Hematopoietic multipotent progenitor cell treated with erythropoietin and hydrocortisone succinate and interleukin-3 and kit ligand, for 6 days (in vitro differentiated cells): Measurements from ENCODE around the gene ARL5A.
"Not testable (repeated sequence)": the region's sequence is repeated elsewhere in the genome, so short reads cannot be mapped to it uniquely, and the experiment has no call there.

Experiments used
- DNase-seq: peaks from one replicate; pipeline ENCODE4 v3.0.0-alpha.2; 2015

The ARL5A gene

DNA sequence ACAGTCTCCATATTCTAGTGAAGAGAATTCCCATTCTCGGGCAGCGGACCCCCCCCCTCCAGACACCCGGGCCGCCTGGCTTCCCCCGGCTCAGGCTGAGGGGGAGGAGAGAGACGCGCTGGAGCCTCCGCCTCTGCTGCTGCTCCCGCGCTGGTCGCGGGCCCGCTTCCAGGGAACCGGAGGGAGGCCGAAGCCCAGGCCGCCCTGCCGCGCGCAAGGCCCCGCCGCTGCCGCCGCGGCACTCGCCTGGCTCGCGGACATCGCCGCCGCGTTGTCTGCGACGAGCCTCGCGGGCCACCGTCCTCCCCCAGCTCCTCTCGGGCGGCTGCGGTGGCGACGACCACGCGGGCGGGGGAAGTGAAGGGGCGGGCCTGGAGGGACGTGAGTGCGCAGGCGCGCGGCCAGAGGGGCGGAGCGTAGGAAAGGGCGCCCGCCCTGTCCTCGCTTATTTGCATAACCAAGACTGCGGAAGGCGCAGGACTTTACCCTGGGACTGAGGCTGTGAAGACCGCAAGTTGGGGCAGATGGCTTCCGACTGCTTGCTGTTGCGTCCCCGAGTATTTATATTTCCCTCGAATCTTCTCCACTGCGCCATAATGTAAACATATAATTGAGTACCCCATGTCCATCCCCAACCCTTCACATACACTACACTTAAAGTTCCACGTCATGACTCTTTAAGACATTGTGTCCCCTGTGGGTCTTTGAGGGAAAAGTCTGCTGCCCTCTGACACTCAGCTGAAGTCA is at the start of gene ARL5A:
TSS of gene ARL5A (minus strand) at position 279 of the 747 bp plus-strand sequence. CDS start at position 34, 245 bp downstream.
- DNase-seq: peak; percentile 96

DNA sequence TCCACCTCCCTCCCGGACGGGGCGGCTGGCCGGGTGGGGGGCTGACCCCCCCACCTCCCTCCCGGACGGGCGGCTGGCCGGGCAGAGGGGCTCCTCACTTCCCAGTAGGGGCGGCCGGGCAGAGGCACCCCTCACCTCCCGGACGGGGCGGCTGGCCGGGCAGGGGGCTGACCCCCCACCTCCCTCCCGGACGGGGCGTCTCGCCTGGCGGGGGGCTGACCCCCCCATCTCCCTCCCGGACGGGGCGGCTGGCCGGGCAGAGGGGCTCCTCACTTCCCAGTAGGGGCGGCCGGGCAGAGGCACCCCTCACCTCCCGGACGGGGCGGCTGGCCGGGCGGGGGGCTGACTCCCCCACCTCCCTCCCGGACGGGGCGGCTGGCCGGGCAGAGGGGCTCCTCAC is 47.4 kb upstream of the ARL5A start:
- not testable (repeated sequence) for DNase-seq

- DNase-seq: no peak
Measured at GRCh38 chr2:151872463-151872862, 44.2 kb upstream of the ARL5A start.

DNA sequence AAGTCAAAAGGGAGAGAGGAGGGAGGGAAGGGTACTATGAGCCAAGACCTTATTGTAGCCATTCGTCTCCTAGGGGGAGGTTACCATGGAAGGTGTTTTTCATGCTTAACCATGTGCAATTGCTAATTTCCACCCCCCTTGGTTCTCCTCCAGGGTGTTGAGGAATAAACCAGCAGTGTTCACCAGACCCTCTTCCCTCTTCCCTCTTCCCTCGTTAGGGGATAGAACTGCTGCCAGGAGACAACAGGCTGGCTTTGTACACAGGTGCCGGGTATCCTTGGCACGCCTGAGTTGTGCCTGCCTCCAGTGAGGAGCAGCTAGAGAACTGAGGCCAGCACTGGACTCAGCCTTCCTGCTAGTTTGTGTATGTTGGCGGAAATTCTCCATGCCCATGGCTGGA is 41.1 kb upstream of the ARL5A start:
- DNase-seq: no peak

DNA sequence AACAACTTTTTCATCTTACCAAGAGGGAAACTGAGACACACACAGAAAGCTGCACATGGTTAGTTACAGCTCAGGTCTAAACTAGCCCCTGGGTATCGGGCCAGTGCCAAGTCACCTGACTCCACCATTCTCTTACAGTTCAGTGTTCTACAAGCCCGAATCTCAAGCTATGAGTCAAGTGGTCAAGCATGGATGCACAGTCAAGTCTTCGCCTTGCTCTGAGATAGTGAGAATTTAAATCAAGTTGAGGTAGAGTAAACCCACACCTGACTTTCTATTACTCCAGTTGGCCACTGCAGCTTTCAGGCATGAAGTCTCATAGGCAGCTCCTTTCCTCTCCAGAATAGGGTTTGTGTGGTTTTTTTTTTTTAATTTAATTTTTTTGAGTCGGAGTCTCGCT is 34.5 kb upstream of the ARL5A start:
- no peak for DNase-seq

- DNase-seq: no peak
Measured at GRCh38 chr2:151861174-151861573, 33.0 kb upstream of the ARL5A start.

DNA sequence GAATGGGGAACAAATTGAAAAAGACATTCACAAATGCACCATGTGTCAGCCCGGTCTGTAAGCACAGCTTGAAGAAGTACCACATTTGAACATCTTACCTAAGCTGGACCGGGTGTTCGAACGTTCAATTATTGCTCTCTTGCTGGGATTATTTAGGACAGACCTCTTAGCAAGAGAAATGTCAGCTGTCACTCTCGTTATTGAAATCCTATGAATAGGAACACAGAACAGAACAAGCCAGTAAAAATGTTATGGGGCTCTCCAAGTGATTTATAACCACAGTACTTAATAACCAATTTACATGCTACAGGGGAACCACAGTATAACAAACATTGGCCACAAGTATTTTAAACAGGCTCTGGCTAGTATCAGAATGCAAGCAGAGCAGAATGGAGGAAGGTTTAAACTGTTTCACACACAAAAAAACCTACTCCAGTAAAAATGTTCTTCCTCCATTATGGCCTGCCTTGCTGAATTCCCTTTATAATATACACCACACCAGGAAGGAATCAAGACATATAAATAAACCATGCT is 32.5 kb upstream of the ARL5A start:
- DNase-seq: no peak

DNA sequence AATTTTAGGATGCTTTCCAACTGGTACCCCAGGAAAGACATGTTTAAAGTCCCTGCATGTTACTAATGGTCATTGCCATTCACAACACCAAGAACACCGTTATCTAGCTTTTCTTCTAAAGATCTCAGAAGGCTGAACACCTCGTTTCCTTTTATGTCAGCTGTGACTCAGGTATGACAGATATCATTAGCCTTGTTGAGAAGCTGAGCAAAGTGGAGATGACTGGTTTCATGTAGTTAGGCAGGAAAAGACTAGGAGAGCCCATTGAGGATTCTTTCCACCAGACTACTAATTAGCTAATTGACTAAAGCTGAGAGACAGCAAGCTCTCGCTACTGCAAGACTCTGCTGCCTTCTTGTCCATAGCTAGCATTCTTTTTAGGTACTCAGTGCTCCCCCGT is 32.0 kb upstream of the ARL5A start:
- no peak for DNase-seq

DNA sequence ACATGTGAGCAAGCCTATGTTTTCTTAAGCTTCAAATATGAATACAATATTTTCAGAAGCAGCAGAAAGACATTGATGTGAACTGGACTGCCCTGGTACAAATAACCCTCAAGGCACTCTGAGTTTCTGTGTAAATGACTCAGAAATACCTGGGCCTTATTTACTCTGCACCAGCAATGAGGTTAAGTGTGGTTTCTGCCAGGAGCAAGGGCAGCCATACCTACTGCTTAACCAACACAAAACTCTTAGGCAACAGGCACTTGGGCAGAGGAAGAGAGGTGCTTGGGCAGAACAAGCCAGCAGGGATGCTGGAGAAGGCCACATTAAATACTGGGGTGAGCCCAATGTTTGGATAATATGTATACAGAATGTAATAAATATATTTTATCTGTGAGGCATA is 29.4 kb upstream of the ARL5A start:
- no peak for DNase-seq

DNA sequence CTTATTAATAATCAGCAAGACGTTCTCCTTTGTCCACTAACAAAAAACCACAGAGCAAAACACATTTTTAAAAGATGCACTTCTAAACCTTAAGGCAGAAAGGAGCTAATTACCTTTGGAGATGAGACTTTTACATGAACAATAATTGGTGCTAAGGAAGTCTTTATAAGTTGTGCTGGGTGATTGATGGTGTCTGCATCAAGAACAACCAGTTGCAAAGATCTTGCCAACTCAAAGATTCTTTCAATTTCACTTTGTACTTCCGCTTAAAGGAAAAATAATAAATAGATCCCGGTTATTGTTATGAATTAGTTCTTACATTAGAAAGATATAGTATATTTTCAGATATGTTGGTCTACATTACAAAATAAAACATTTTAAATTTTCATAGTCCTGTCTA is 26.9 kb upstream of the ARL5A start:
- no peak for DNase-seq

GRCh38 chr2:151853070-151853758 is 25.0 kb upstream of the ARL5A start:
- no peak for DNase-seq

DNA sequence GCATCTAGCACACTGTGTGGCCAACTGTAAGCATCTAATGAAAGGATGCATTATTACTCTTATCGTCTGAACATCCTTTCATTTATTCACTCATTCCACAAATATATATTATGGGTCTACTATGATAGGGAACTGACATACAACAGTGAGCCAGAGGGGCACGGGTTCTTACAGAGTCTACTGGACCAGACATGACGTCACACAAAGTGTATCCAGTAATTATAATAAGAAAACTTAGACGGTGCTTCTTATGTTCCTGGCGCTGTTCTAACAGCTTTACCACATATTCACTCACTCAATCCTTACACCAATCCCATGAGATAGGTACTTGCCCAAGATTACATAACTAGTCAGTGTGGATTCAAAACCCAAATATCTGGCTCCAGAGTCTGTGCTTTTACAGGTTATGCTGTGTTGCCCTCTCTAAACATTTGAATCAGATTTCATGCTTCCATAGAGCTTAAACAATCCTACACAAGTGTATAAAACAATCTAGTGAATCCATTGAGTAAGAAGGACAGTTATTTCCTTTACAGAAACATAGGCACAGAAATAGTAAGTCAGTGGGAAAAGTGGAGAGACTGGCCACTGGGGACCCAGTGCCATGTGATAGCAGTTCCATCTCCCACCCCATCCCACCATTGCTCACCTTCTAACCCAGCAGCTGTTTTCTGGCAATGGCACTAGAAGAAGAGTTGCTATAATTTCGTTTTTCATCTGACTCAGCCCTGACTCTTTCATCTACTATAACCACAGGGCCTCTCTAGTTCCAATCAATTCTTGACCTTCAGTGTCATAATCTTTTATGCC is 24.2 kb upstream of the ARL5A start:
- DNase-seq: no peak

DNA sequence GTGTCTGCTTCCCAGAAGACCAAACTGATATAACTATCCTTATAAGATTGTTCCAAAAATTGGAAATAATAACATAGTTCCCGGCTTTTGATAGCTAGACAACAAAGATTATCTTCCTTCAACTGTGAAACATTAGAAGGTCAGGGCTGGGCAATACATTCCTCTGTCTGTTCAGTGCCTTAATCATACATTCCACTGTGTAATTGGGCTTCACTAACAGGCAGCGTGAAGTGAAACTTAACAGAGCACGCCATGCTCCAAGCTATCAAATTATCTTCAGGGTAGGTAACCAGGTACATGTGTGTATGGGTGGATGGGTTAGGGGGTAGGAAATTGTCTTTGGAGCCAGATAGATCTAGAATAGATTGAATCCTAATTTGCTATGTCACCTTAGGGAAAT is 23.5 kb upstream of the ARL5A start:
- no peak for DNase-seq

- DNase-seq: no peak
Measured at GRCh38 chr2:151849413-151850010, 21.3 kb upstream of the ARL5A start.

DNA sequence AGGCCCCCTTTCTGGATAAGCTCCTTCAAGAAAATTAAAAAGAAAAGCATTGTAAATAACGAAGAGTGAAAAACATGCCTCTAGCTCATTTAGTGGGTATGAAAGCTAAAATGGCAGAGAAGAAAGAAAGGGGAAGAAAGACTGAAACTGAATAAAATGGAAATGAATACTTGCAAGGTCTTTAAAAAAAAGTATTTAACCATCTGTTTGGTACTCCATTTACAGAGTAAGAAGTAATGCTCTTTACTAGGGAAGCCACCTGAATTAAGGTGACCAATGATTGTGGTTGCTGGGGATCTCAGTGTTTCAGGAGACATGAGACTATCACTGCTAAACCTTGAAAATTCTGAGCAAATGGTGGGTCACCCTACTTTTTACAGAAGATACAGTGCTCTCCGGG is 17.7 kb upstream of the ARL5A start:
- DNase-seq: no peak

DNA sequence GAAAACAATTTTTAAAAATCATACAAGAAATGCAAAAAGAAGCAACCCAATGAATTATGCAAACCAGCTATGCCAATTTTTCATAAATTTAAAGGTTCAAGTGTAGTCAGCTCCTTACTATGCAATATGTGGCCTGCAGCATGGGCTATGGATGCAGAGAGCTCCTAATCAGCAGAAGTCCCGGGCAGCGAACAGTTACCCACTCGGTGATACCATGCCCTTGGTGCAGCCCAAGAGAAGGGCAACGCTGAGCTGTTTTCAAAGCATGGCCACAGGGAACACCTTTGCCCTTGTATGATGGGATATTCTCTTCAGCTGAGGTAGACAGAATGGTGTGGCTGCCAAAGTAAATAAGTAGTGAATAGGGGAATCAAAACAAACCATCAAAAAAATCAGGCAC is 17.3 kb upstream of the ARL5A start:
- DNase-seq: no peak

DNA sequence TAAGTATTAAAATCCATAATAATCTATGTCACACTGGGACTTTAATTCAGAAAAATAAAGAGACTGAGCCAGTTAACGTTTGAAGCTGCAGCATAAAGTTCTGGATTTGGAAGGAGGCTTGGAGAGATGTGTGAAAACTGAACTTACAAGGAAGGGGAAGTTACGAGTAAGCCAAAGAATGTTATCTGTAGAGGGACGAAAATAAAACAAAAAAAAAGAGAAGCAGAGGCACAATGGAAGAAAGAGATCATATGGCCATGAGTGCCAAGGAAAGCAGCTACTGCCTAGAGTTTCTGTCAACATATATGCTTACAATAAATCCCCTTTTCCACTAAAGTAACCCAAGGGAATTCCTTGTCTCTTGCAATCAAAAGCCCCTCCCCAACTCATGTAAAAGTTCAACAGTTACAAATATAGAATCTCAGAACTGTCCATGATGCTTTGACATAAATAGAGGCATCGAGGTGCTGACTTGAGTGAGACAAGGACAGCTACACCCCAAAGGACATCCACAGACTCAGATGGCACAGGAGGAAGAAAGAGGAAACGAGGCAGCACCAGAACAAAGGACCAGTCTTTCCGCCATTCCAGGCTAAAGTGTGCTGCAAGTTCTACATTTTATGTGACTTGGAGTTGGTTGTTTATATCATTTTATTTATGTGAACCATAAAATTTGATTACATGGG is 16.1 kb upstream of the ARL5A start:
- DNase-seq: no peak

- no peak for DNase-seq
Measured at GRCh38 chr2:151843691-151844061, 15.5 kb upstream of the ARL5A start.

- no peak for DNase-seq
Measured at GRCh38 chr2:151842830-151843690, 14.8 kb upstream of the ARL5A start.

GRCh38 chr2:151841047-151841424 is 12.8 kb upstream of the ARL5A start:
- DNase-seq: no peak

- no peak for DNase-seq
Measured at GRCh38 chr2:151840216-151841046, 12.2 kb upstream of the ARL5A start.
